ENCODE results near the gene FBXL16. TPM values are rescaled to one million over a fixed set of nuclear protein-coding genes. Genes with fewer than 3 reads are reported as not detected.

Gene FBXL16
- total RNA-seq, 1 experiment from 2014 or later, result 40.5 TPM

DNA sequence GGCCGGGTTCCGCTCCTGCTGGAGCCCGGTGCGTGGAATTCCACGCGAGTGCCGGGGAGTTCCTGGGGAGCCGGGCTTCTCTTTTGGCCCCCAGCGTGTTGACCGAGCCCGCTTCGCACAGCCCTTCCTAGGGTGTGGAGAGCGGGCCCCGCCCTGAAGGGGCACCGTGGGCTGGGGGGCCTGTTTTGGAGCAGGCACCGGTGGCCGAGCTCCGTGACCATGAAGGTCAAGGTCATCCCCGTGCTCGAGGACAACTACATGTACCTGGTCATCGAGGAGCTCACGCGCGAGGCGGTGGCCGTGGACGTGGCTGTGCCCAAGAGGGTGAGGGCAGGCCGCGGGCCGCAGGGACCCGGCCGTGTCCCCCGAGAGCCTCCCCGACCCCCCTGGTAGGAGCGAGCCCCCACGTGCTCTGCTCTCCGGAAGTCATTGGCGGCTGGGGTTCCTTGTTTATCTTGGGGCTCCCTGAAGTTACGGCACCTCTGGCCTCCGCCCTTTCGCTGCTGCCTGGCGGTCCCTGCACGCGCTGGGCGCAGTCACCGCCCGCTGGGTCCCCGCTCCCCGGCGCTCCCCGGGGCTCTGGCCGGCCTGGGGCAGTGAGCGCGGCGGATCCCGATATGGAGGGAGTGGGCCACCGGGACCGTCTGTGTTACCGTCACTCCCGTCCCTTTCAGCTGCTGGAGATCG, 21.8 kb upstream of the FBXL16 start:
- DNase-seq (ENCODE audit: unreplicated experiment), result no peak
- TF ChIP-seq, protein P1, sequence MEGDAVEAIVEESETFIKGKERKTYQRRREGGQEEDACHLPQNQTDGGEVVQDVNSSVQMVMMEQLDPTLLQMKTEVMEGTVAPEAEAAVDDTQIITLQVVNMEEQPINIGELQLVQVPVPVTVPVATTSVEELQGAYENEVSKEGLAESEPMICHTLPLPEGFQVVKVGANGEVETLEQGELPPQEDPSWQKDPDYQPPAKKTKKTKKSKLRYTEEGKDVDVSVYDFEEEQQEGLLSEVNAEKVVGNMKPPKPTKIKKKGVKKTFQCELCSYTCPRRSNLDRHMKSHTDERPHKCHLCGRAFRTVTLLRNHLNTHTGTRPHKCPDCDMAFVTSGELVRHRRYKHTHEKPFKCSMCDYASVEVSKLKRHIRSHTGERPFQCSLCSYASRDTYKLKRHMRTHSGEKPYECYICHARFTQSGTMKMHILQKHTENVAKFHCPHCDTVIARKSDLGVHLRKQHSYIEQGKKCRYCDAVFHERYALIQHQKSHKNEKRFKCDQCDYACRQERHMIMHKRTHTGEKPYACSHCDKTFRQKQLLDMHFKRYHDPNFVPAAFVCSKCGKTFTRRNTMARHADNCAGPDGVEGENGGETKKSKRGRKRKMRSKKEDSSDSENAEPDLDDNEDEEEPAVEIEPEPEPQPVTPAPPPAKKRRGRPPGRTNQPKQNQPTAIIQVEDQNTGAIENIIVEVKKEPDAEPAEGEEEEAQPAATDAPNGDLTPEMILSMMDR (IDR thresholded peaks at IDR 0.05; ENCODE audit: unreplicated experiment), result no peak
- Mint-ChIP-seq H3K9me3 (ENCODE audit: unreplicated experiment) (no peaks in the 10 kb centered on the region), H3K4me1 (ENCODE audit: insufficient read depth, unreplicated experiment) (no peaks in the 10 kb centered on the region), H3K27me3 (ENCODE audit: insufficient read depth, unreplicated experiment) (no peaks in the 10 kb centered on the region), H3K36me3 (ENCODE audit: insufficient read depth, unreplicated experiment) (peaks cover 43% of the 10 kb centered on the region), H3K27ac (ENCODE audit: low read depth, unreplicated experiment) (no peak overlapping the region), H3K4me3 (ENCODE audit: unreplicated experiment) (peak overlapping the region; percentile 65)
- CTCF ChIA-PET, result interaction anchor here (0.6 to 1.1 kb wide), 4 partner anchors 15 to 135 kb away, joined by 3 to 5 read pairs (median 4); no protein-coding TSS in a partner anchor
- intact Hi-C loops (cut with micrococcal nuclease), result loop anchor here (5.0 kb wide), 1 partner anchor 60 kb away; the partner anchor contains the start of genes CHTF18 and RPUSD1
- BruUV-seq (replicated peaks), result TSS peak; percentile 15
- POLR2A ChIA-PET, result interaction anchor here (0.7 to 9.6 kb wide), 15 partner anchors 8 to 327 kb away, joined by 3 to 124 read pairs (median 7); partner anchors contain the start of genes CIAO3, METRN, MSLN and RPUSD1

DNA sequence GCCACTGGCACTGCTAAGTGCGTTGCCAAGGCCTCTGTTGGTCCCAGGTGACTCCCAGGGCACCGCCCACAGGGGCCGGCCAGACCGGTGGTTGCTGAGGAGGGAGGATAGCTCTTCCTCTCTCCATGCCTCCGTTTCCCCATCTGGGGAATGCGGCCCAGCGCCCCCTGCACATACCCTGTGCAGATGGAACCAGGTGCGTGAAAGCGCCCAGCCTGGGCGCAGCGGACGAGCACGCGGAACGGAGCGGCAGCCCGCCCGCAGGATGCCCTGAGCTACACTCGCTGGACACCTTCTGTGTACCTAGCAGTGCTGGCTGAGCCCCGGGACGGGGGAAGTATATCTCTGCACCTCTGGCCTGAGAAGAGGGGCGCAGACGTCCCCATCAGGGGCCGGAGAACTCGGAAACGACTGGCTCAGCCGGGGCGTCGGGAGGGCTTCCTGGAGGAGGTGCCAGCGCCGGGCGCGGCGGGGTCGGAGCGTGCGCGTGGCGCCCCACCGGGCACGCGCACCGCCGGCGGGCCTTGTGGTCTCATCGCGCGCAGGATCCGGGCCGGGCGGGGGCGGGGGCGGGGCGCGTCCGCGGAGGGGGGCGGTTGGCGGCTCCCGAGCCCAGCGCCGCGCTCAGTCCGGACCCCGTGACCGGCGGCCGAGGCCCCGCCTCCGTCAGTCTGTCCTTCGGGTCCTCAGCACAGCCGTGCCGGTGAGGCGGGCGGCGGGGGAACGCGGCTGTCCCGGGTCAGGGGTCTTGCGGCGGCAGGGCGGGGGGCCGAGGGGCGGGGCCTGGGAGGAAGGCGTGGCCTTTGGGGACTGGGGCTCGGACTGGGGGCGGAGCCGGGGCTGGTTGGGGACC, 21.1 kb upstream of the FBXL16 start, which contains the start of the genes CCDC78 and HAGHL:
Gene CCDC78 (minus strand): TSS at position 6 of the 853 bp plus-strand sequence. CDS start 76 bp downstream, outside the sequence.
Gene HAGHL (plus strand): TSS at position 669 of the 853 bp plus-strand sequence. CDS start 404 bp downstream, outside the sequence.
- peak within 1 kb of the TSS; percentile 65 for H3K4me3 Mint-ChIP-seq (ENCODE audit: unreplicated experiment)
- no peaks in the 10 kb centered on the region for H3K9me3 Mint-ChIP-seq (ENCODE audit: unreplicated experiment)
- DNase-seq (ENCODE audit: unreplicated experiment), result peak; percentile 39
- intact Hi-C loops (cut with micrococcal nuclease), result loop anchor here (5.0 kb wide), 1 partner anchor 61 kb away; the partner anchor contains the start of genes CHTF18 and RPUSD1
- peaks cover 38% of the 10 kb centered on the region for H3K36me3 Mint-ChIP-seq (ENCODE audit: insufficient read depth, unreplicated experiment)
- ChIA-PET POLR2A (interaction anchor here (0.6 to 9.6 kb wide), 16 partner anchors 7 to 328 kb away, joined by 3 to 124 read pairs (median 6); partner anchors contain the start of genes CIAO3, METRN, MSLN and STUB1), CTCF (interaction anchor here (0.6 to 1.6 kb wide), 7 partner anchors 11 to 1703 kb away, joined by 3 to 5 read pairs (median 3); no protein-coding TSS in a partner anchor)
- TF ChIP-seq, protein P1 (IDR thresholded peaks at IDR 0.05; ENCODE audit: unreplicated experiment), result no peak
- BruUV-seq (replicated peaks), result no TSS peak
- H3K27ac Mint-ChIP-seq (ENCODE audit: low read depth, unreplicated experiment), result no peak within 1 kb of the TSS
- H3K4me1 Mint-ChIP-seq (ENCODE audit: insufficient read depth, unreplicated experiment), result no peaks in the 10 kb centered on the region
- no peaks in the 10 kb centered on the region for H3K27me3 Mint-ChIP-seq (ENCODE audit: insufficient read depth, unreplicated experiment)

DNA sequence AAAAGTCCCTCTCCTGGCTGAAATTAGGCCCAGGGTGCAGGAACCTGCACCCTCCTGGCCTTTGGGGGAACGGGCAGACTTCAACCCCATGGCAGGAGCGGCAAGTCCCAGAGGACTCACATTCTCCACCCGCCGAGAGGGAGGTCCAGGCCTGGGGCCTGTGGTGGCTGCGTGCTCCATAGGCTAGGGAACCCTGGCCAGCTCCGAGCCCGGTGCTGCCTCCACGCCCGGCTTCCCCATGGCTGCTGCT, 20.5 kb upstream of the FBXL16 start:
- peaks cover 37% of the 10 kb centered on the region for H3K36me3 Mint-ChIP-seq (ENCODE audit: insufficient read depth, unreplicated experiment)
- no TSS peak for BruUV-seq (replicated peaks)
- no peaks in the 10 kb centered on the region for H3K9me3 Mint-ChIP-seq (ENCODE audit: unreplicated experiment)
- no peaks in the 10 kb centered on the region for H3K4me1 Mint-ChIP-seq (ENCODE audit: insufficient read depth, unreplicated experiment)
- CTCF ChIA-PET, result interaction anchor here (0.6 to 1.6 kb wide), 6 partner anchors 10 to 1704 kb away, joined by 3 to 5 read pairs (median 3); no protein-coding TSS in a partner anchor
- intact Hi-C loops (cut with micrococcal nuclease), result loop anchor here (5.0 kb wide), 1 partner anchor 61 kb away; the partner anchor contains the start of genes CHTF18 and RPUSD1
- peak overlapping the region; percentile 65 for H3K4me3 Mint-ChIP-seq (ENCODE audit: unreplicated experiment)
- POLR2A ChIA-PET, result interaction anchor here (0.5 to 9.6 kb wide), 14 partner anchors 11 to 78 kb away, joined by 3 to 124 read pairs (median 4); partner anchors contain the start of genes CIAO3, METRN, MSLN and STUB1
- no peak for DNase-seq (ENCODE audit: unreplicated experiment)
- H3K27me3 Mint-ChIP-seq (ENCODE audit: insufficient read depth, unreplicated experiment), result no peaks in the 10 kb centered on the region
- H3K27ac Mint-ChIP-seq (ENCODE audit: low read depth, unreplicated experiment), result no peak overlapping the region
- TF ChIP-seq, protein P1 (IDR thresholded peaks at IDR 0.05; ENCODE audit: unreplicated experiment), result no peak
